ENCODE data around the gene LYPD3. TPM values are rescaled to one million over a fixed set of nuclear protein-coding genes. Genes with fewer than 3 reads are reported as not detected.

The LYPD3 gene
- total and polyA plus RNA-seq, 12 donors, result 0.14 to 0.75 (median 0.36) TPM; not detected in 2

GRCh38 chr19:43435775-43436174 lies 29.6 kb downstream of the LYPD3 start:
- Histone ChIP-seq H3K27ac (no peak overlapping the region), H3K4me1 (peaks cover 0 to 26% (median 10%) of the 10 kb centered on the region in 9 donors), H3K27me3 (peaks cover 0 to 4% (median 0%) of the 10 kb centered on the region in 7 donors), H3K9me3 (peaks cover 0 to 3% (median 0%) of the 10 kb centered on the region in 11 donors), H3K36me3 (no peaks in the 10 kb centered on the region), H3K4me3 (no peak overlapping the region)
- TF ChIP-seq CTCF (IDR thresholded peaks at IDR 0.05), result no peak
- 87 to 90% methylated on average over 3 of the region's 3 CpGs for WGBS, 2 donors
- DNase-seq, result no peak
- intact Hi-C loops (cut with DNase I), result no loop called here
- no peak for ATAC-seq

GRCh38 chr19:43433689-43434088 lies 31.7 kb downstream of the LYPD3 start:
- DNase-seq, result no peak
- no peak for ATAC-seq
- 95 to 96% methylated on average over 6 of the region's 6 CpGs for WGBS, 2 donors
- intact Hi-C loops (cut with DNase I), result no loop called here
- peaks cover 0 to 26% (median 6%) of the 10 kb centered on the region in 9 donors for H3K4me1 ChIP-seq
- peaks cover 0 to 4% (median 0%) of the 10 kb centered on the region in 7 donors for H3K27me3 ChIP-seq
- no peaks in the 10 kb centered on the region for H3K9me3 ChIP-seq
- no peak for TF ChIP-seq CTCF (IDR thresholded peaks at IDR 0.05)
- no peak overlapping the region for H3K27ac ChIP-seq
- H3K36me3 ChIP-seq, result no peaks in the 10 kb centered on the region
- H3K4me3 ChIP-seq, result no peak overlapping the region

GRCh38 chr19:43433358-43433673 lies 32.1 kb downstream of the LYPD3 start:
- Histone ChIP-seq H3K4me1 (peaks cover 0 to 22% (median 2%) of the 10 kb centered on the region in 9 donors), H3K4me3 (no peak overlapping the region), H3K36me3 (no peaks in the 10 kb centered on the region), H3K9me3 (no peaks in the 10 kb centered on the region), H3K27me3 (peaks cover 0 to 4% (median 0%) of the 10 kb centered on the region in 7 donors), H3K27ac (no peak overlapping the region)
- ATAC-seq (no peak), DNase-seq (no peak)
- no peak for TF ChIP-seq CTCF (IDR thresholded peaks at IDR 0.05)
- 93 to 100% methylated on average over 2 of the region's 2 CpGs for WGBS, 2 donors
- intact Hi-C loops (cut with DNase I), result no loop called here

- DNase-seq, result no peak
- H3K4me1 ChIP-seq, result peaks cover 0 to 17% (median 0%) of the 10 kb centered on the region in 9 donors
- H3K27ac ChIP-seq, result no peak overlapping the region
- no peaks in the 10 kb centered on the region for H3K36me3 ChIP-seq
- WGBS, 2 donors, result 89% methylated on average over 9 of the region's 9 CpGs
- ATAC-seq, result no peak
- no peak overlapping the region for H3K4me3 ChIP-seq
- TF ChIP-seq CTCF (IDR thresholded peaks at IDR 0.05), result no peak
- H3K9me3 ChIP-seq, result no peaks in the 10 kb centered on the region
- intact Hi-C loops (cut with DNase I), result no loop called here
- peaks cover 0 to 4% (median 0%) of the 10 kb centered on the region in 7 donors for H3K27me3 ChIP-seq
Observed at GRCh38 chr19:43430976-43431375, 34.4 kb downstream of the LYPD3 start.

Measured in heart right ventricle (tissue), 16 donors.